NK-92 treated with Interleukin-12 subunit alpha and Interleukin-12 subunit beta, amount 100 ng/mL, for 24 hours (cell line): Measurements from ENCODE around the gene KLHL22.

Source experiments
- DNase-seq: peaks from one replicate; lab custom pipeline; 2025; lab: John Stamatoyannopoulos, UW

The KLHL22 gene

DNA sequence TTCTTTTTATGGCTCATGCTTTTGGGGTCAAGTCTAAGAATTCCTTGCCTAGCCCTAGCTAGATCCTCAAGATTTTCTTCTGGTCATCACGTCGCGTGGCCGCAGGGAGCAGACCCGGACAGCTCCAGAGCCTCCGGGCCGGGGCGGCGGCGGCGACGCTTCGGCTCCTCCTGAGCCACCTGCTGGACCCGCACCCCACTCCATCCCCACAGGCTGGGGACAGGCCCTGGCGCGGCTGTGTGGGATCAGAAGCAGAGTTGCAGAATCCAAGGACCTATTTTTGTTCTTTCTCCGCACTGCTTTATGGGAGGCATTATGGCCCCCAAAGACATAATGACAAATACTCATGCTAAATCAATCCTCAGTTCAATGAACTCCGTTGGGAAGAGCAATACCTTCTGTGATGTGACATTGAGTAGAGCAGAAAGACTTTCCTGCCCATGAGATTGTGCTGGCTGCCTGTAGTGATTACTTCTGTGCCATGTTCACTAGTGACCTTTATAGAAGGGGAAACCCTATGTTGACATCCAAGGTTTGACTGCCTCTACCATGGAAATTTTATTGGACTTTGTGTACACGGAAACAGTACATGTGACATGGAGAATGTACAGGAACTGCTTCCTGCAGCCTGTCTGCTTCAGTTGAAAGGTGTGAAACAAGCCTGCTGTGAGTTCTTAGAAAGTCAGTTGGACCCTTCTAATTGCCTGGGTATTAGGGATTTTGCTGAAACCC lies 45.6 kb downstream of the KLHL22 start:
- DNase-seq = no peak

DNA sequence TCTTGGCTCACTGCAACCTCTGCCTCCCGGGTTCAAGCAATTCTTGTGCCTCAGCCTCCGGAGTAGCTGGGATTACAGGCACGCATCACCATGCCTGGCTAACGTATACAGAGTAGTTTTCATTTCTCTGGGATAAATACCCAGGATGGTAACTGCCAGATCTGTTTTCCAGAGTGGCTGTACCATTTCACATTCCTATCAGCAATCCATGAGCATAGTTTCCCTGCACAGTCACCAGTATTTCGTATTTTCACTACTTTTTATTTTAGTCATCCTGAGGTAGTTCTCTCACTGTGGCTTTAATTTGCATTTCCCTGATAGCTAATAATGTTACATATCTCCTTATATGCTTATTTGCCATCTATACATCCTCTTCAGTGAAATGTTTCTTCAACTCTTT lies 47.0 kb downstream of the KLHL22 start:
- DNase-seq = no peak

DNA sequence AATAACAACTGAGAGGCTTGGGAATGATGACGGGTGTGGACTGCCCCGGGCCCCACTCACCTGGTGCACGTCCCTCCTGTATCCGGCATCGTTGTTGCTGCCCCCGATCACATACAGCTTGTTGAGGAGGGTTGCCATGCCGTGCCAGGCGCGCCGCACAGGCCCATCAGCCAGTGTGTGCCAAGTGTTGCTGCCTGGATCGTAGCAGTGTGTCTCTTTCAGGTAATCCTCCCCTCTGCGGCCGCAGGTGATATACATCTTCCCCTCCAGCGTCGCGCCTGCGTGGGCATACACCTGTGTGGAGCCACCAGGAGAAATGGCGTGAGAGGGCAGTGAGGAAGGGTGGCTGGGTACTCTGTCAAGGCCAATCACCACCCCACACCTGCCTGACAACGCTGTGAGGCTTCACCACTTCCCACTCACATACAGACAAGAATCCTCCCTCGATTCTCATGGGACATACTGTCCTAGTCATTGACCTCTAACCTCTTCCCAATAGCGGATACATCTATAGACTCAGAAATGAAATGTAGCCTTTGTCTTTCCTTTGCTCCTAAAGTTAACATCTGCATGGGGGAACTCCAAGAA lies 49.1 kb downstream of the KLHL22 start:
- no peak for DNase-seq

DNA sequence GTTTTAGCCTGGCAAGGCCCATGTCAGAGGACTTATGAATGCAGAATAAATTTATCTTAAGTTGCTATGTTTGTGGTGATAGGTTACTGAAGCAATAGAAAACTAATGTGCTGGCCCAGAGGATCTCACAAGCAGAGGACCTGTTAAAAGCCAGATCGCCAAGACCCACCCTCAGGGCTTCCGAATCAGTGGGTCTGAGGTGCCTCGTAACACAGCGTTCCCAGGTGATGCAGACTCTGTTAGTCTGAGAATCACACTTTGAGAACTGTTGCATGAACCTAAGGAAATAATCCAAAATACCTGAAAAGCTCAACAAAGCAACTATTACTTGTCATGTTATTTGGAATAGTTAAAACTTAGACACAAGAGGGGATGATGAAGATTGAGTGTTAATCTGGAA lies 51.3 kb downstream of the KLHL22 start:
- no peak for DNase-seq

DNA sequence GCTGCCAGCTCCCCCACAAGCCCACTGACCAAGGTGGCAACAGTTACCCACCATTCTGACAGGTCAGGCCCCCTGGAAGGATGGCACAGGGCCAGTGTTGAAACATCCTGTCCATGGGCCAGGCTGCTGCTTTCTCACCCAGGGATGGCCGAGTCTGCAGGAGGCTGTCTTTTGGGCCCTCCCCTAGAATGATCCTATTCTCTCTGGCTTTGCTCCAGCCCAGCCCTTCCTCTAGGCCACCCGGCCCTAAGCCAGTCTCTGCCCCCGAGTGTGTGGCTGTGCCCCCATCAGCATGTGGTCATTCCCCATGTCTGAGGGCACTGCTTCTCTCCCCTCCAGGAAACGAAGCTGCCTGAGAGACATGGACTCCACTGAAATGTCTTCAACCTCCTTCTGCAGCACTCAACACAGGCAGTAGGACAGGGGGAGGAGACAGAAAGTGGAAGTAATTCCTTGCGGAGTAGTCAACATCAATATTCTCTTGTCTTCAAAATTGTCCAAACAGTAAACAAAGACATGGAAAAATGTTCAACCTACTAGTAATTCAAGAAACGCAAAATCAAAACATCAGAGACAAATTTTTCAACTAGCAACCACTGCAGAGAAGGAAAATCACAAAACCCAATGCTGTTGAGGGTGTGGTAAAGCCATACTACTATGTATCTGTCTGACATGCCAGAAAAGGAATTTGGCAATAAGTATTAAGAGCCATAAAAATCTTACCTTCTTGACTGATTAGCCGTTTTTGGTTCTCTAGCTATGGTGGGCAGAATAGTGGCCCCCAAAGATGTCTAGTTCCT lies 52.9 kb downstream of the KLHL22 start:
- no peak for DNase-seq

DNA sequence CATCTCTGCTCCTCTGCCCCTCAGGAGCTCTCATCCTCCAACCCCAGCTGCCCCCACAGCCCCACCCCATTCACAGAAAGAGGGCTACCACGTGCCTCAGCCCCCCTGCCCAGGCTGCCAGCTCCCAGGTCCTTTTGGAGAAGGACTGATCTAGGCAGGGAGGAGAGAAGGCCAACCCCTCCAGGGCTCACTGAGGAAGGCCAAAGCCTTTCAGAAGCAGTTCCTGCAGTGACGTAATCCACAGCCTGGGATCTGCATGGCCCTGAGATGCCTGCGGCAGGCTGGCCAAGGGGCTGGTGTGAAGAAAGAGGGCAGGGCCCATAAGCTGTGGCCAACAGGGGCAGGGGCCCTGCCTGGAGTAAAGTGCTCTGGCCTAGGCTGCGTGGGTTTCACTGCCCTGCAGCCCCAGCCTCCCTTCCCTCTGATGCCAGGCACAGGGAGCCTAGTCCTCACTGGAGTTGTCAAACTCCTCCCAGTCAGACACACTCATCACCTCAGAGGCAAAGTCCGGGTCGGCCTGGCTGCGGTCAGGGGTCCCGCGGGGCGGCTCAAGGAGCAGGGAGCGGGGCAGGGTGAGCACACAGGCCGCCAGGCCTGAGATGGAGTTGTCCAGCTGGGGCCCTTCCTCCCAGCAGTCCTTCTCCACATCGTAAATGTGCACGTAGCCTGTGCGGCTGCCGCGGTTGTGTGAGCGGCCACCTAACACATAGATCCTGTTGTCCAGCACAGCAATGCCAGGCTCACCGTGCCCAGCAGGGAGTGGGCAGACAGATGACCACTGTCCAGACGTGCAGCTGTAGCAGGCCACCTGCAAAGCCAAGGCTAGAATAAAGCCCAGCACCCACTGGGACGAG lies 53.7 kb downstream of the KLHL22 start:
- DNase-seq = no peak

DNA sequence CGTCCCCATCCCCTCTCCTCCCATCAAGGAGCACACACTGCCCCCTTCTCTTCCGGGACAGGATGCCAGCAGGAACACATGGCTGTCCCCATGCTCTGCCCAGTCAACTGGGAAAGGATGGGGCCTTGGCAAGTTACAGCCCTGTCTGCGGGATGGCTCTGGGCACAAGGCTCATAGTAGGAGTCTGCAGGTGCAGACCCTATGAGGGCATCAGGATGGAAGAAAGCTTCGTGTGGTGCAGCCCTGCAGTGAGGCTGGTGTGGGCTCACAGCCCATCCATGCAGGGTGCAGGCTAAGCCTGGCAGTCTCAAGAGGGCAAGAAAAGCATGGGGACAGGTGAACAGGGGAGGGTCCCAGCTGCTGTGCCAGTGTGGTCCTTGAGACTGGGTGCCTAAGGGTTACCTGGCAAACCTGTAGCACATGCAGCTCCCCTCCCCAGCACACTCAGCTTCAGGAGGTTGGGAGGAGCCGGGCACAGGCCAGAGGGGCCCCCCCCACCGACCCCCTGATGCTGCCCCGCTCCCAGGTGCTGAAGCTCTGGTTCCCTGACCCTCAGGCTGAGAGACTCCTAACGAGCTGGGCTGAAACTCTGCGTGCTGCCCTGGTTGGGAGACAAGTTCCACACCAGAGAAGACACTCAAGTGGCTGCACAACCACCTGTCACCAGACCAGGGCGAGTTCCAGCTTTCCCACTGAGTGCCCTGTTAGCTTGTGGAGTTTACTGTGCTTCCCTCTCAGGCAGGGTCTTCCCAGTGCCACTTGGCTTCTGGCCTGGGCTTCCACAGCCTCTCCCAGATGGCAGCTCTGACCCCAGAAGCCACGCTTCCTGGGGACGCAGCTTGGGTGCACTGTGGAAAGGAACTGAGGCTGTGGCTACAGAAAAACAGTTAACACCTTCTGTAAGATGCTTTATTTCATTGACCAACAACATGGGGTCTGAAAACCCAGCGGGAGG lies 54.7 kb downstream of the KLHL22 start:
- DNase-seq = no peak

DNA sequence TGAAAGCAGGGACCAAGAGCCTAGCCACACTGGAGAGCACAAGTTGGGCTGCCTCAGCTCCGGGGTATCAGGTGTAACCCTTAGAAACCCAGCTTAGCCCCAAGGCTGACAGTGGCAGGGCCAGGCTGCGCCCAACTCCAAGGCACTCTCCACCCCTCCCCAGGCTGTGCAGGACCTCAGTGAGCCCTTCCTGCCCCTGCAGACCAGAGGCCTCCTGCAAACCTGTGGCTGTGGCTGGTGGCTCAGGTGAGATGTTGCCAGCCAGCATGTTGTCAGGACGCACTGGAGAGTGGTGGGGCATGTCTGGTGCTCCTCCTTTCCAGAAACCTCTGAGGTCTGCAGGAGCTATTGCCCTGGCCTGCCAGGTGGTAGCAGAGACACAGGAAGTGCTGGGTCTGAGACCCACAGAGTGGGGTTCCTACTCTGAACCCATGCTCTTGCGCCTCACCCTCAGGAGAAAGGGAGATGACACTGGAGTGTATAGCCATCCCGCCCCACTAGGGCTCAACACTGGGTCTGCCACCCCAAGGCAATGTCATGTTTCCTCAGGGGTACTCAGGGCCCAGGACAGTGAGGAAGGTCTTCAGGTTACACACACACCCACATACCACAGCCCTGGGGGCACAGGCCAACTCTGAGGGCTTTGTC lies 55.5 kb downstream of the KLHL22 start:
- DNase-seq = no peak

DNA sequence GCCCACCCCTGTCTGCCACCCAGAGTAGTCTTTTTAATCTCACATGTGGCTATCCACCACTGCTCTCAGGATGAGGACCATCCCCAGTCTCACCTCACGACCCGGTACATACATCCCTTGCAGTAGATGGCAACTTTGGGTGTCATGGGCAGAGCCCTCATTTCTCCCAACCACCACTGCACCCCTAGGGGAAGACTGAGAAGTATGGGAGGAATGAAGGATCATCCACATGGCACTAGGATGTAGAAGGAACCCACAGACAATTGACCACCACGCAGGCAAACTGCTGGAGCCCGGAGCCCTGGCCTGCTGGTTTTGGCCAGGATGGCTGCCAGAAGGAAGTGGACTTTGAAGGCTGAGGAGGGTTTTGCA lies 56.1 kb downstream of the KLHL22 start:
- DNase-seq = no peak

DNA sequence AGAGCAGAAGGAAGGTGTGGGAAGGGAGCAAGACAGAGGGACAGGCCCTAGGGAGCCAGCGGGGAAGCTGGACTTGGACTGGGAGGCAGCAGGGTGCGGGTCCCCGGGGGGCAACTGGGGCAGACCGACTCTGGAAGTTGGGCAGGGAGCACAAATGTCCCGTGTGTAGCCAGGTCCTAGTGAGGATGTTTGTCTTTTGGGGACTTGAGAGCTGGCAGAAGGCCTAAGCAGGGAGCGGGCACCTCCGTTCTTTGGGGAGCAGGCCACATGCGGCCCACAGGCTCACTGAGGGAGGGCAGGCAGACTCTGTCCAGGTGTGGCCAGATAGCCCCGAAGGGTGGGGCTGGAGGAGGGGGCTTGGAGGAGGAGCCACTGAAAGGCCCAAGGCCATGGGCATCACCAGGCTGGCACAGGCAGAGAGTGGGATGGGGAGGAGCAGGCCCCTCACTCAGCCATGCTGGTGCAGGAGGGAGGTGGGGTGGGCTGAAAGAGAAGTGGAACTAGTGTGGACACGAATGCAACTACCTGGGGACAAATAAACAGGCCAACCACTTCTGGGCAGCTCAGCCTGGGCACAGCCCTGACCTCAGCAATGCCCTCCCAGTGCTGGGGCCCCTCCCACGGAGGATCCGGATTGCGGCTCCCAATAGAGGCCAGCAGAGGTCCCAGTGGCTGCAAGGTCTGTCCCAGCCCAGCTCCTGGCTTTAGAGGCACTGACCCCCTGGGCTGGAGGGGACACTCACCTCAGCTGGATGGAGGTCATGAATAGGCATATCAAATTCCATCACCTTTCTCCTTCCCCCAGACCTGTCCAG lies 56.7 kb downstream of the KLHL22 start:
- no peak for DNase-seq

DNA sequence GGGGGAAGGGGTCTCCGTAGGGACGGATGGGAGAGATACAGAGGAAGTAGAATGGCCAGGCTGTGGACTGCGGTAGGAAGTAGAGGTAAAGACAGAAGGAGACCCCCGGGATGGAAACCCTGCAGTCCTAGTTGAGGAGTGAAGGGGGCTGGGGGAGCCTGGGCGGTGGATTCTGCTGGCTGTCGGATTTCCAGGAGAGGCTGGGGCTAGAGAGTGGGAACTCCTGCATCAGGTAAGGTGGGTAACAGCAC lies 57.2 kb downstream of the KLHL22 start:
- no peak for DNase-seq

DNA sequence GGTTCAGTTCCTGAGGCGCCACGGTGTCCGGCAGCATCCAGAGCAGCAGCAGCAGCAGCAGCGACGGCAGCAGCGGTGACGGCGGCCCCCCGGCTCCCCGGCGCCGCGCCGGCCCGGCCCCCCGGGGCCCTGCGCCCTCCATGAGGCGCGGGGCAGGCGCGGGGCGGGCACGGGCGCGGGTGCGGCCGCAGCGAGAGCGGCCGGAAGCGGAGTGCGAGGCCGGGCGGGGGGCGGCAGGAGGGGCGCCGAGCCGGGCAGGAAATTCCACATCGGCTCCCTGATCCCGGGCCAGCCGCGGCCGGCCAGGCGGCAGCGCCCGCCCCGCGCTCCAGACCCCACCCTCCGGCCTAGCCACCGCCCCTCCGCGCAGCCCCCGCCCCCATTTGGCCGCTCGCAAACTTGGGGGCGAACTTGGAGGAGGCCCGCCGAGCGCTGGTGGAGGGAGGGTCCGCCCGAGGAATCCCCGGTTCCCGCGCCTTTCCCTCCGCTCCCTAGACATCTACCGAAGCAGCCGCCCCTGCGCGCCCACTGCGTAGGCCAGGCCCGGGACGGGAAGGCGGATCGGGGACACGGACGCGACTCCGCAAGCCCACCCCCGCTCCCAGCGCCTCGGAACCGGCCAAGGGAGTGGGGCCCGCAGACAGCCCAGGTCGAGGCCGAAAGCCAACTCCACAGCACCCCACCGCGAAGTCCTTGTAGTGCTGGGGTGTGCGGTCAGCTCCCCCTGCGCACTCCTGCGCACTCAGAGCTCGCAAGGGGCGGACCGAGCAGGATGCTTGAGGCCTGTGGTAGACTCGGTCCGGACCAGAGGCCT lies 57.8 kb downstream of the KLHL22 start, which contains the start of gene SCARF2:
Gene SCARF2 (minus strand): TSS at position 213 of the 814 bp plus-strand sequence. CDS start 71 bp downstream, at position 142.
- DNase-seq = no peak

DNA sequence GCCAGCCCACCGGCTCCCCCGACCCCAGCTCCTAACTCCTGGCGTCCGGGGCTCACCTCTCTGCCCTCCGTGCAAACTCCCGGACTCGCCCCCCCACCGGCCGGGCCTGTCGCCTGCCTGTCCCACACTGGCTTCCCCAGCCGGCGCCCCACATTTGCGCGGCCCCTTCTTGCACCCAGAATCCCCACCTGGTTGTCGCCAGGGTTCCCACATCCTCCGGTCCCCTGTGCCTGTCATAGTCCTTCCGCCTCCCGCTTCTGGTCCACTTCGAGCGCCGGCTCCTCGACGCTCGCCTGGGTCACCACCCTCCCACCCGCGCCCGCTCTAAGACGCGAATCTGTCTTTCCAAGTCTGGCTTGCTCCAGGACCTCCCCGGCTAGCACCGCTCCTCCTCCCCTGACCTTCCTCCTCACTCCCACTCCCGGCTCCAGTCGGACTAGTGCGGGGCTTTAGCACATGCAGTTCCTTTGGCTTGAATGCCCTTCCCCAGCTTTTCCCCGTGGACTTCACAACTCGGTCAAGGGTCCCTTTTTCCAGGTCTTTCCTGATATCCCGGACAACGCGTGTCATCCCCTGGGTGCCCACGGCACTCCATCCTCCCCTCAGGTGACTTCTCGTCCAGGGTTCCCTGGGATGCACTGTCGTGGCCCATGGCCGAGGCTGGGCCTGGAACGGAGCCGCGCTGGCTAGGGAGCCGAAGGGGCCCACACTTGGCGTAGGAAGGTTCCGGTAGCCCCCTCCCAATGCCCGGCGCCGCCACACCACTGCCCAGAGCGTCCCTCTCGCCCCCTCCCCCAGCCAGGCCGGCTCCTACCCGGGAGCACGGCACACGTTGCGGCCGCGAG lies 58.6 kb downstream of the KLHL22 start:
- DNase-seq = no peak

DNA sequence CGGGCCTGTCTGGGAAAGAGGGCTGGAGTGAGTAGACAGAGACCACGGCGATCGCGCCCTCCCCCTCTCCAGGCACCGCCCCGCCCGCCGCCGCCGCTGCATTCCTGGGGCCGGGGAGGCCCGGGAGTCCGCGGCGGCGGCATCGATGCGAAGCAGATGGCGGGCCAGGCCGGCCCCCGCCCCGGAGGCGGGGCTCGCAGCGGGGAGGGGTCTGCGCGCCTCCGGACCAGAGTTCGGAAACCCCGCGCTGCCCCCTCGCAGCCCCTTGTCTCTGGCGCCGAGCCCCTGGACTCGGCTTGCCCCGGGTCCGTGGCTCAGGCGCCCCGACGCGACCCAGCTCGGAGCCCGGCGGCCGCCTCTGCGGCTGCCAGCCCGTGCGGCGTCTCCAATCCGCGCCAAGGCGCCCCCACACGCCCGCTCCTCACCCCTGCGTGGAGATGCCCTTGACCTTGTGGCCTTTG lies 59.3 kb downstream of the KLHL22 start:
- DNase-seq = no peak

DNA sequence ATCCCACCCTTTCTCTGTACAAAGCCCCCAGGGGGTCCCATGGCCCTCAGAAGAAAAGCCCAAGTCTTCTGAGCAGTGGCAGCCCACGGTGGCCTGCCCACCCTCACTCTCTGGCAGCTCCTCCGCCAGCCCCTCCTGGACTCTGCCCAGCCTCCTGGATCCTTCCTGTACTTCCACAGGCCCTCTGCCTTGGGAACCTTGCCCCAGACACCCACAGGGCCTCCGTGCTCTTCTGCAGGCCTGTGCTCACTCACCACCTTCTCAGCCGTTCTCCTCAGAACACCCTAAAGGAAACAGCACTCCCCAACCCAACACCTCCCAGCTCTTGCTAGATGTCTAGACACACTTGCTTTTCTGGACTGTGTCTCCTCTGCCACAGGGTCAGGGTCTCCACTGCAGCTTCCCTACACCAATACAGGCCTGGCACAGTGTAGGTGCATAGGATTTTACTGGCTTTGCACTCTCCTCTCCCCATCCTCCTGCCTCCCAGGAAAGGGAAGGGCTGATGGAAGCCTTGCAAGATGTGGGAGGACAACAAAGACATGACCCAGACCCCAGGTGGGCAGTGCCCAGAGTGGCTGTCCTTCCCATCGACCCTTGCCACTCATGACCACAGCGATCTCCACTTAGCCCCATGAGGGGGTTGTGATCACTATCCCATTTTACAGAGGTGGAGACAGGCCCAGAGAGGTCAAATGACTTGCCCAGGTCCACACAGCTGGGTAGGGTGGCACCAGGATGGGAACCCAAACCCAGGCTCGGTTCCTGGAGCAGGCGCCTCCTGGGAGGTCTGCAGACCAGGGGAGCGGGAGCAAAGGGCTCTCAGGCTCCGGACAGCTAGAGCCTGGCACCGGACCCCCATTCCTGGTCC lies 59.9 kb downstream of the KLHL22 start:
- no peak for DNase-seq

DNA sequence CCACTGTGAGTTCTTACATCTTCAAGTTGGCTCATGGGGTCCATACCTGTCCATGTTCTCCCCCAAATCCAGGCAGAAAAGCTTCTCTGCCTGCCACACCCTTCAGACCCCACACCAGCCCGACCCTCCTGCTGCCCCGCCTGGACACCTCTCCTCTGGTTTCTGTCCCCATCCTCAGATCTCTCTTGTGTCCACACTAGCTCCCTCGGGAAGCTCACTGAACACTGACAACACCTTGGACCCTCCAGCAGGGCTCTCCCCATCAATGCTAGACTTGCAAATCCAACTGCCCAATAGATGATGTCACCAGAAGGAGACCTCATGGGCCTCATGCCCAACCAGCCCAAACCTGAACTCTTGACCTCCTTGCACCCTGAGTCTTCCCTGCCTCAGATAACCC lies 60.8 kb downstream of the KLHL22 start:
- DNase-seq = no peak

DNA sequence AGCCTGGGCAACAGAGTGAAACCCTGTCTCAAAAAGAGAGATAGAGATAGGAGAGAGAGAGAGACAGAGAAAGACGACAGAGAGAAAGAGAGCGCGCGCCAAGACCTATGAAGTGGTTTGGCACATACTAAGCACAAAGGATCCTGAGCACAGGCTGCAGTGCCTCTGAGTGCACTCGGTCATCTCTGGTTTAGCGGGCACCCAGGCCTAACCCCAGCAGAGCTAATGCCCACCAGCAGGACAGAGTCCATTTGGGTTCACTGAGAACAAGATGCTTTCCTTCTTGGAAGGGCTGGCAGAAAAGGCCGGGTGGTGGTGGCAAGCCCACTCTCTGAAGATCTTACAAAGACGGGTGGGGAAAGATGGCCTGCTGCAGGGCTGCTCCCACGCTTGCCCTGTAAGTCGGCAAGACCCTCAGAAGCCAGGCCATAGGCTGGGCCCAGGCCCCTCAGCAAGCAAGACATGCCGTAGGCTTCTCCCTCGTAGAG lies 61.3 kb downstream of the KLHL22 start:
- no peak for DNase-seq
